H9 (cell line): ENCODE data around the gene ABI3. TPM values are rescaled to one million over a fixed set of nuclear protein-coding genes. Genes with fewer than 3 reads are reported as not detected.

Source experiments
- DNase-seq: peaks from one replicate; pipeline ENCODE4 v3.0.0-alpha.2; 2017
- H2AFZ ChIP-seq: one replicate; pipeline ENCODE4 v1.6.1; 2013; ENCODE audit warnings: mild to moderate bottlenecking, low read length, control low read depth, moderate library complexity
- H2AK5ac ChIP-seq: 2 replicates; pipeline ENCODE4 v1.6.1; 2013; ENCODE audit warnings: low read length, control low read depth, mixed read lengths; ENCODE audit not compliant: insufficient read length
- H2BK120ac ChIP-seq: one replicate; pipeline ENCODE4 v1.6.1; 2013; ENCODE audit warnings: low read depth, mild to moderate bottlenecking, low read length, control low read depth, inconsistent platforms; ENCODE audit not compliant: poor library complexity, severe bottlenecking
- H2BK12ac ChIP-seq: 2 replicates; pipeline ENCODE4 v1.6.1; 2013; ENCODE audit warnings: low read length, control low read depth, mixed read lengths, low read depth; ENCODE audit not compliant: insufficient read length
- H2BK15ac ChIP-seq: 2 replicates; pipeline ENCODE4 v1.6.1; 2013; ENCODE audit warnings: low read depth, low read length, control low read depth
- H2BK20ac ChIP-seq: one replicate; pipeline ENCODE4 v1.6.1; 2013; ENCODE audit warnings: low read depth, mild to moderate bottlenecking, low read length, control low read depth, inconsistent platforms; ENCODE audit not compliant: poor library complexity, severe bottlenecking
- H2BK5ac ChIP-seq: 2 replicates; pipeline ENCODE4 v1.6.1; 2013; ENCODE audit warnings: low read length, control low read depth, mixed read lengths; ENCODE audit not compliant: insufficient read length
- H3K14ac ChIP-seq: 2 replicates; pipeline ENCODE4 v1.6.1; 2013; ENCODE audit warnings: low read length, control low read depth; ENCODE audit not compliant: insufficient read depth
- H3K18ac ChIP-seq: 2 replicates; pipeline ENCODE4 v1.6.1; 2013; ENCODE audit warnings: low read depth, mild to moderate bottlenecking, mixed read lengths, low read length, control low read depth; ENCODE audit not compliant: insufficient read length
- H3K23ac ChIP-seq: 2 replicates; pipeline ENCODE4 v1.6.1; 2013; ENCODE audit warnings: low read length, control low read depth, mixed read lengths, low read depth; ENCODE audit not compliant: insufficient read length
- H3K23me2 ChIP-seq: 2 replicates; pipeline ENCODE4 v1.6.1; 2013; ENCODE audit warnings: low read depth, mild to moderate bottlenecking, mixed read lengths, low read length, control low read depth; ENCODE audit not compliant: insufficient read length, poor library complexity, severe bottlenecking
- H3K27ac ChIP-seq: 2 replicates; pipeline ENCODE4 v1.5.1; 2013; ENCODE audit warnings: low read length, control low read depth, mixed read lengths, low read depth; ENCODE audit not compliant: insufficient read length
- H3K27me3 ChIP-seq: 2 replicates; pipeline ENCODE4 v1.6.1; 2013; ENCODE audit warnings: low read length, control low read depth, inconsistent platforms; ENCODE audit not compliant: insufficient read depth
- H3K4ac ChIP-seq: 2 replicates; pipeline ENCODE4 v1.6.1; 2013; ENCODE audit warnings: low read depth, mild to moderate bottlenecking, control low read depth, inconsistent platforms, low read length, moderate library complexity
- H3K4me1 ChIP-seq: 2 replicates; pipeline ENCODE4 v1.6.1; 2013; ENCODE audit warnings: low read length, control low read depth, inconsistent platforms; ENCODE audit not compliant: insufficient read depth
- H3K4me2 ChIP-seq: 2 replicates; pipeline ENCODE4 v1.6.1; 2013; ENCODE audit warnings: low read length, control low read depth, mixed read lengths; ENCODE audit not compliant: insufficient read length, insufficient read depth
- H3K56ac ChIP-seq: 2 replicates; pipeline ENCODE4 v1.6.1; 2013; ENCODE audit warnings: low read depth, mild to moderate bottlenecking, mixed read lengths, low read length, control low read depth; ENCODE audit not compliant: insufficient read length
- H3K79me1 ChIP-seq: 2 replicates; pipeline ENCODE4 v1.6.1; 2013; ENCODE audit warnings: low read depth, mild to moderate bottlenecking, moderate library complexity, low read length, control low read depth, inconsistent platforms; ENCODE audit not compliant: insufficient read depth, poor library complexity, severe bottlenecking
- H3K79me2 ChIP-seq: 2 replicates; pipeline ENCODE4 v1.6.1; 2013; ENCODE audit warnings: low read length, control low read depth, inconsistent platforms; ENCODE audit not compliant: insufficient read depth
- H3K9ac ChIP-seq: 2 replicates; pipeline ENCODE4 v1.6.1; 2013; ENCODE audit warnings: low read length, control low read depth, mixed read lengths; ENCODE audit not compliant: insufficient read length; ENCODE audit errors: extremely low read depth
- H3K9me3 ChIP-seq: one replicate; pipeline ENCODE4 v1.6.1; 2013; ENCODE audit warnings: low read depth, low read length, inconsistent platforms; ENCODE audit not compliant: control insufficient read depth
- H3T11ph ChIP-seq: one replicate; pipeline ENCODE4 v1.6.1; 2013; ENCODE audit warnings: mild to moderate bottlenecking, low read length, control low read depth, inconsistent platforms
- H4K20me1 ChIP-seq: one replicate; pipeline ENCODE4 v1.6.1; 2013; ENCODE audit not compliant: control insufficient read depth, insufficient read length, insufficient read depth
- H4K5ac ChIP-seq: 2 replicates; pipeline ENCODE4 v1.6.1; 2013; ENCODE audit warnings: low read depth, mild to moderate bottlenecking, mixed read lengths, low read length, control low read depth; ENCODE audit not compliant: insufficient read length
- H4K8ac ChIP-seq: replicated peaks from 2 replicates; pipeline ENCODE4 v1.6.1; 2013; ENCODE audit warnings: low read length, control low read depth, mixed read lengths, low read depth; ENCODE audit not compliant: insufficient read length
- H4K91ac ChIP-seq: 2 replicates; pipeline ENCODE4 v1.6.1; 2013; ENCODE audit warnings: low read depth, mild to moderate bottlenecking, moderate library complexity, mixed read lengths, low read length, control low read depth; ENCODE audit not compliant: insufficient read length
- H3K27ac Mint-ChIP-seq, 3 experiments: 2 replicates in 2 of 3; 3 replicates in 1 of 3; pipeline ENCODE4 v1.8.0; 2020 to 2021; ENCODE audit warnings: mixed read lengths in 3 of 3, mild to moderate bottlenecking in 1 of 3, moderate library complexity in 1 of 3
- H3K27me3 Mint-ChIP-seq: 2 replicates; pipeline ENCODE4 v1.8.0; 2021; ENCODE audit warnings: low read depth, mild to moderate bottlenecking, moderate library complexity, mixed read lengths
- H3K36me3 Mint-ChIP-seq, 3 experiments: 2 replicates in 2 of 3; 3 replicates in 1 of 3; pipeline ENCODE4 v1.8.0; 2020 to 2021; ENCODE audit warnings: low read depth in 3 of 3, mixed read lengths in 3 of 3; ENCODE audit not compliant: insufficient read depth in 1 of 3
- H3K4me1 Mint-ChIP-seq, 2 experiments: 2 replicates each; pipeline ENCODE4 v1.8.0; 2020; ENCODE audit warnings: mixed read lengths in 2 of 2
- H3K4me3 Mint-ChIP-seq, 2 experiments: 2 replicates in 1 of 2; 3 replicates in 1 of 2; pipeline ENCODE4 v1.8.0; 2020 to 2021; ENCODE audit warnings: mild to moderate bottlenecking in 2 of 2, mixed read lengths in 2 of 2, moderate library complexity in 1 of 2
- H3K9me3 Mint-ChIP-seq, 2 experiments: 2 replicates in 1 of 2; 3 replicates in 1 of 2; pipeline ENCODE4 v1.8.0; 2020; ENCODE audit warnings: mild to moderate bottlenecking in 2 of 2, mixed read lengths in 2 of 2, moderate library complexity in 1 of 2
- CTCF ChIP-seq: fragments of 200-600 bp; sonication (generic); conservative IDR thresholded peaks from 3 replicates; pipeline ENCODE4 v1.8.0; 2021; ENCODE audit warnings: antibody characterized with exemption, mild to moderate bottlenecking
- WGBS: extraction: QIAGEN DNeasy Blood & Tissue Kit; methylation state at CpG from one replicate; pipeline ENCODE4 v1.1.7; 2013; ENCODE audit warnings: missing lambda C conversion rate, low lambda C conversion rate, mixed read lengths; ENCODE audit not compliant: insufficient read length; ENCODE audit errors: extremely low coverage; 5-methylcytosine and 5-hydroxymethylcytosine counted together
- total RNA-seq: library from RNA; stranded (reverse); gene quantifications from 2 replicates; pipeline ENCODE4 v1.2.1, GENCODE V29; 2021

ABI3 gene
- total RNA-seq, 1 experiment from 2014 or later: 2.1 TPM

GRCh38 chr17:49168706-49169105 lies 41.8 kb upstream of the ABI3 start:
- no peak overlapping the region for H3K4ac ChIP-seq
- TF ChIP-seq CTCF: no peak
- H3K9ac ChIP-seq: no peak overlapping the region
- H3K79me1 ChIP-seq: no peaks in the 10 kb centered on the region
- WGBS: no CpG with 5 or more reads among the region's 9 CpGs
- no peaks in the 10 kb centered on the region for H3K27me3 ChIP-seq
- H3K4me3 Mint-ChIP-seq: no peak overlapping the region
- no peaks in the 10 kb centered on the region for H3K23me2 ChIP-seq
- H4K5ac ChIP-seq: no peak overlapping the region
- H3K27me3 Mint-ChIP-seq: peaks cover 44% of the 10 kb centered on the region
- H3K4me2 ChIP-seq: no peak overlapping the region
- H3K14ac ChIP-seq: no peak overlapping the region
- H3K4me1 Mint-ChIP-seq: no peaks in the 10 kb centered on the region; a peak in 1 of 4 replicates
- H3K18ac ChIP-seq: no peak overlapping the region
- H2BK5ac ChIP-seq: no peak overlapping the region
- H3K9me3 Mint-ChIP-seq: peaks cover 16 to 23% of the 10 kb centered on the region in 2 experiments; a peak in 4 of 5 replicates
- peaks cover 2 to 5% (median 2%) of the 10 kb centered on the region in 3 experiments; a peak in 5 of 7 replicates for H3K36me3 Mint-ChIP-seq
- H2AK5ac ChIP-seq: no peak overlapping the region
- no peaks in the 10 kb centered on the region for H3K79me2 ChIP-seq
- H3K9me3 ChIP-seq: peaks cover 12% of the 10 kb centered on the region
- no peak overlapping the region for H3K27ac ChIP-seq
- no peak overlapping the region for H3K56ac ChIP-seq
- no peak overlapping the region for H4K91ac ChIP-seq
- no peak overlapping the region for H2BK120ac ChIP-seq
- no peaks in the 10 kb centered on the region for H3K4me1 ChIP-seq
- H4K8ac ChIP-seq: no peak overlapping the region
- H3T11ph ChIP-seq: no peak overlapping the region
- no peak overlapping the region for H2AFZ ChIP-seq
- no peak overlapping the region for H3K23ac ChIP-seq
- peak overlapping the region in 1 of 3 experiments; percentile 53; a peak in 1 of 7 replicates for H3K27ac Mint-ChIP-seq
- H4K20me1 ChIP-seq: no peaks in the 10 kb centered on the region
- no peak for DNase-seq
- no peak overlapping the region for H2BK20ac ChIP-seq
- H2BK12ac ChIP-seq: no peak overlapping the region
- H2BK15ac ChIP-seq: no peak overlapping the region
